ENCODE data around the gene TM9SF4.

TM9SF4 gene

GRCh38 chr20:32199006-32199405, 89.5 kb downstream of the TM9SF4 start:
- no peak overlapping the region for H3K4me3 ChIP-seq (ENCODE audit: low read length in 2 of 2)
- no peaks in the 10 kb centered on the region for H3K27me3 ChIP-seq (ENCODE audit: control insufficient read depth in 1 of 2, insufficient read depth in 2 of 2, low read length in 2 of 2)
- peaks cover 35 to 43% of the 10 kb centered on the region in 2 donors for H3K36me3 ChIP-seq (ENCODE audit: control insufficient read depth in 2 of 2, insufficient read depth in 2 of 2, low read length in 2 of 2)
- peaks cover 17% of the 10 kb centered on the region for H3K4me1 ChIP-seq (ENCODE audit: control insufficient read depth, insufficient read depth, low read length)
- no peak overlapping the region for H3K9ac ChIP-seq (ENCODE audit: low read length in 2 of 2)
- H3K9me3 ChIP-seq (ENCODE audit: control insufficient read depth in 2 of 2, low read length in 2 of 2), result no peaks in the 10 kb centered on the region
- H3K27ac ChIP-seq (ENCODE audit: low read length), result no peak overlapping the region

- H3K4me3 ChIP-seq (ENCODE audit: low read length in 2 of 2), result no peak overlapping the region
- no peak overlapping the region for H3K9ac ChIP-seq (ENCODE audit: low read length in 2 of 2)
- H3K9me3 ChIP-seq (ENCODE audit: control insufficient read depth in 2 of 2, low read length in 2 of 2), result no peaks in the 10 kb centered on the region
- no peak overlapping the region for H3K27ac ChIP-seq (ENCODE audit: low read length)
- H3K4me1 ChIP-seq (ENCODE audit: control insufficient read depth, insufficient read depth, low read length), result peaks cover 34% of the 10 kb centered on the region
- no peaks in the 10 kb centered on the region for H3K27me3 ChIP-seq (ENCODE audit: control insufficient read depth in 1 of 2, insufficient read depth in 2 of 2, low read length in 2 of 2)
- peaks cover 24 to 32% of the 10 kb centered on the region in 2 donors for H3K36me3 ChIP-seq (ENCODE audit: control insufficient read depth in 2 of 2, insufficient read depth in 2 of 2, low read length in 2 of 2)
Observed at GRCh38 chr20:32201296-32201976, 91.9 kb downstream of the TM9SF4 start.

GRCh38 chr20:32201977-32202363, 92.5 kb downstream of the TM9SF4 start:
- no peak overlapping the region for H3K27ac ChIP-seq (ENCODE audit: low read length)
- H3K4me1 ChIP-seq (ENCODE audit: control insufficient read depth, insufficient read depth, low read length), result peaks cover 39% of the 10 kb centered on the region
- H3K36me3 ChIP-seq (ENCODE audit: control insufficient read depth in 2 of 2, insufficient read depth in 2 of 2, low read length in 2 of 2), result peaks cover 23 to 27% of the 10 kb centered on the region in 2 donors
- H3K27me3 ChIP-seq (ENCODE audit: control insufficient read depth in 1 of 2, insufficient read depth in 2 of 2, low read length in 2 of 2), result no peaks in the 10 kb centered on the region
- no peaks in the 10 kb centered on the region for H3K9me3 ChIP-seq (ENCODE audit: control insufficient read depth in 2 of 2, low read length in 2 of 2)
- H3K4me3 ChIP-seq (ENCODE audit: low read length in 2 of 2), result no peak overlapping the region
- no peak overlapping the region for H3K9ac ChIP-seq (ENCODE audit: low read length in 2 of 2)

GRCh38 chr20:32203356-32204204, 94.1 kb downstream of the TM9SF4 start:
- Histone ChIP-seq H3K9ac (ENCODE audit: low read length in 2 of 2) (peak overlapping the region; percentile 36 to 92), H3K27me3 (ENCODE audit: control insufficient read depth in 1 of 2, insufficient read depth in 2 of 2, low read length in 2 of 2) (no peaks in the 10 kb centered on the region), H3K4me3 (ENCODE audit: low read length in 2 of 2) (no peak overlapping the region), H3K4me1 (ENCODE audit: control insufficient read depth, insufficient read depth, low read length) (peaks cover 48% of the 10 kb centered on the region), H3K9me3 (ENCODE audit: control insufficient read depth in 2 of 2, low read length in 2 of 2) (no peaks in the 10 kb centered on the region), H3K36me3 (ENCODE audit: control insufficient read depth in 2 of 2, insufficient read depth in 2 of 2, low read length in 2 of 2) (peaks cover 13 to 19% of the 10 kb centered on the region in 2 donors), H3K27ac (ENCODE audit: low read length) (peak overlapping the region; percentile 46)

- Histone ChIP-seq H3K9ac (ENCODE audit: low read length in 2 of 2) (peak overlapping the region; percentile 58 to 92), H3K36me3 (ENCODE audit: control insufficient read depth in 2 of 2, insufficient read depth in 2 of 2, low read length in 2 of 2) (peaks cover 4 to 13% of the 10 kb centered on the region in 2 donors), H3K27ac (ENCODE audit: low read length) (peak overlapping the region; percentile 46), H3K4me1 (ENCODE audit: control insufficient read depth, insufficient read depth, low read length) (peaks cover 56% of the 10 kb centered on the region), H3K4me3 (ENCODE audit: low read length in 2 of 2) (peak overlapping the region in 1 of 2 donors; percentile 8), H3K27me3 (ENCODE audit: control insufficient read depth in 1 of 2, insufficient read depth in 2 of 2, low read length in 2 of 2) (no peaks in the 10 kb centered on the region), H3K9me3 (ENCODE audit: control insufficient read depth in 2 of 2, low read length in 2 of 2) (no peaks in the 10 kb centered on the region)
Observed at GRCh38 chr20:32204205-32205109, 94.9 kb downstream of the TM9SF4 start.

GRCh38 chr20:32205110-32205842, 95.8 kb downstream of the TM9SF4 start:
- Histone ChIP-seq H3K27ac (ENCODE audit: low read length) (peak overlapping the region; percentile 46), H3K4me1 (ENCODE audit: control insufficient read depth, insufficient read depth, low read length) (peaks cover 56% of the 10 kb centered on the region), H3K27me3 (ENCODE audit: control insufficient read depth in 1 of 2, insufficient read depth in 2 of 2, low read length in 2 of 2) (no peaks in the 10 kb centered on the region), H3K9me3 (ENCODE audit: control insufficient read depth in 2 of 2, low read length in 2 of 2) (no peaks in the 10 kb centered on the region), H3K4me3 (ENCODE audit: low read length in 2 of 2) (peak overlapping the region; percentile 17 to 99), H3K9ac (ENCODE audit: low read length in 2 of 2) (peak overlapping the region; percentile 31 to 92), H3K36me3 (ENCODE audit: control insufficient read depth in 2 of 2, insufficient read depth in 2 of 2, low read length in 2 of 2) (peaks cover 7 to 14% of the 10 kb centered on the region in 2 donors)

GRCh38 chr20:32205843-32206759, 96.6 kb downstream of the TM9SF4 start:
- peak overlapping the region; percentile 99 to 100 for H3K4me3 ChIP-seq (ENCODE audit: low read length in 2 of 2)
- H3K9me3 ChIP-seq (ENCODE audit: control insufficient read depth in 2 of 2, low read length in 2 of 2), result no peaks in the 10 kb centered on the region
- no peaks in the 10 kb centered on the region for H3K27me3 ChIP-seq (ENCODE audit: control insufficient read depth in 1 of 2, insufficient read depth in 2 of 2, low read length in 2 of 2)
- peak overlapping the region; percentile 92 to 99 for H3K9ac ChIP-seq (ENCODE audit: low read length in 2 of 2)
- H3K36me3 ChIP-seq (ENCODE audit: control insufficient read depth in 2 of 2, insufficient read depth in 2 of 2, low read length in 2 of 2), result peaks cover 10 to 14% of the 10 kb centered on the region in 2 donors
- peak overlapping the region; percentile 70 for H3K27ac ChIP-seq (ENCODE audit: low read length)
- H3K4me1 ChIP-seq (ENCODE audit: control insufficient read depth, insufficient read depth, low read length), result peaks cover 56% of the 10 kb centered on the region

GRCh38 chr20:32206760-32207625, 97.5 kb downstream of the TM9SF4 start:
- H3K9ac ChIP-seq (ENCODE audit: low read length in 2 of 2), result peak overlapping the region; percentile 92 to 99
- peak overlapping the region; percentile 70 for H3K27ac ChIP-seq (ENCODE audit: low read length)
- peaks cover 54% of the 10 kb centered on the region for H3K4me1 ChIP-seq (ENCODE audit: control insufficient read depth, insufficient read depth, low read length)
- peaks cover 11 to 12% of the 10 kb centered on the region in 2 donors for H3K36me3 ChIP-seq (ENCODE audit: control insufficient read depth in 2 of 2, insufficient read depth in 2 of 2, low read length in 2 of 2)
- no peaks in the 10 kb centered on the region for H3K9me3 ChIP-seq (ENCODE audit: control insufficient read depth in 2 of 2, low read length in 2 of 2)
- no peaks in the 10 kb centered on the region for H3K27me3 ChIP-seq (ENCODE audit: control insufficient read depth in 1 of 2, insufficient read depth in 2 of 2, low read length in 2 of 2)
- H3K4me3 ChIP-seq (ENCODE audit: low read length in 2 of 2), result peak overlapping the region; percentile 99 to 100

All from stomach smooth muscle (tissue), 2 donors.